GM12878 (cell line): ENCODE results near the gene ABHD12B. TPM values are rescaled to one million over a fixed set of nuclear protein-coding genes. Genes with fewer than 3 reads are reported as not detected.

Source experiments
- ATAC-seq: fragments of 200-7000 bp; cut with Tn5 transposase; 3 replicates; pipeline ENCODE4 v1.9.1; 2020; ENCODE audit warnings: mild to moderate bottlenecking, moderate library complexity
- BruUV-seq: library from RNA; stranded (reverse); fragments of 400-500 nt; replicated peaks from 2 replicates; lab custom pipeline; 2021; lab: Mats Ljungman, UMichigan
- CTCF ChIA-PET: fragments of 300-600 bp; sonication (Branson Sonifier 250); formaldehyde crosslinking; extraction: SDS; loops from one replicate; lab custom pipeline; 2021; ENCODE audit warnings: inconsistent platforms; lab: Yijun Ruan, JAX
- POLR2A ChIA-PET: fragments of 350-600 bp; formaldehyde crosslinking; extraction: SDS; loops from one replicate; lab custom pipeline; 2021; ENCODE audit warnings: inconsistent platforms; lab: Charles Lee
- RAD21 ChIA-PET: fragments of 300-600 bp; sonication (Branson Sonifier 250); formaldehyde crosslinking; loops from one replicate; lab custom pipeline; 2023; ENCODE audit warnings: antibody characterized with exemption; ENCODE audit not compliant: unreplicated experiment; lab: Charles Lee
- SMC1A ChIA-PET: fragments of 300-600 bp; sonication (Branson Sonifier 250); formaldehyde crosslinking; loops from one replicate; lab custom pipeline; 2023; ENCODE audit not compliant: unreplicated experiment, uncharacterized antibody; lab: Charles Lee
- DNase-seq: peaks from one replicate; pipeline ENCODE4 v3.0.0-alpha.2; 2011; ENCODE audit warnings: low read depth, low spot score
- FAIRE-seq: peaks from 3 replicates; lab custom pipeline; 2011; peaks lifted over from hg19 to GRCh38; lab: Jason Lieb, UNC
- H2AFZ ChIP-seq: 2 replicates; pipeline ENCODE4 v1.6.0; 2011; ENCODE audit warnings: low read depth, low read length, control low read depth; ENCODE audit not compliant: control insufficient read depth
- H3K27ac ChIP-seq: 2 replicates; pipeline ENCODE4 v1.5.1; 2011; ENCODE audit warnings: control low read depth; ENCODE audit not compliant: control insufficient read depth, insufficient read depth
- H3K27me3 ChIP-seq, 2 experiments: replicated peaks in 1 of 2; 2 replicates each; pipeline versions ENCODE4 v1.6.0 to v1.6.1; 2011; ENCODE audit warnings: low read length in 1 of 2; ENCODE audit not compliant: control insufficient read depth in 2 of 2, insufficient read depth in 2 of 2
- H3K36me3 ChIP-seq, 2 experiments: 2 replicates each; pipeline ENCODE4 v1.5.1; 2011; ENCODE audit warnings: low read length in 1 of 2; ENCODE audit not compliant: control insufficient read depth in 2 of 2, insufficient read depth in 2 of 2
- H3K4me1 ChIP-seq: 2 replicates; pipeline ENCODE4 v1.6.1; 2011; ENCODE audit warnings: mild to moderate bottlenecking, low read length, moderate library complexity, mixed read lengths; ENCODE audit not compliant: control insufficient read depth, insufficient read depth
- H3K4me2 ChIP-seq: 2 replicates; pipeline ENCODE4 v1.6.0; 2011; ENCODE audit warnings: control low read depth; ENCODE audit not compliant: control insufficient read depth, insufficient read depth
- H3K4me3 ChIP-seq: fragments of 200-600 bp; sonication (generic); 2 replicates; pipeline ENCODE4 v1.5.1; 2016
- H3K79me2 ChIP-seq: 2 replicates; pipeline ENCODE4 v1.6.0; 2011; ENCODE audit warnings: low read length; ENCODE audit not compliant: control insufficient read depth, insufficient read depth
- H3K9ac ChIP-seq: 2 replicates; pipeline ENCODE4 v1.8.0; 2011; ENCODE audit warnings: low read length, control low read depth, mixed read lengths; ENCODE audit not compliant: control insufficient read depth, insufficient read depth
- H3K9me3 ChIP-seq: replicated peaks from 3 replicates; pipeline ENCODE4 v1.5.1; 2011; ENCODE audit warnings: mild to moderate bottlenecking, low read length; ENCODE audit not compliant: control insufficient read depth, insufficient read depth
- H4K20me1 ChIP-seq: 2 replicates; pipeline ENCODE4 v1.6.0; 2011; ENCODE audit not compliant: control insufficient read depth, insufficient read depth
- CBX5 ChIP-seq: sonication (generic); IDR thresholded peaks from 2 replicates; pipeline ENCODE4 v1.6.1; 2016; ENCODE audit warnings: low read depth, moderate library complexity, mild to moderate bottlenecking, inconsistent platforms
- ELK1 ChIP-seq: IDR thresholded peaks from 2 replicates; pipeline ENCODE4 v1.6.1; 2012; ENCODE audit warnings: low read depth, low read length, improper control_type of control experiment
- NFXL1 ChIP-seq: fragments of 450-650 bp; IDR thresholded peaks from 2 replicates; pipeline ENCODE4 v1.6.1; 2017; ENCODE audit warnings: antibody characterized with exemption, mild to moderate bottlenecking, borderline replicate concordance
- POU2F2 ChIP-seq: IDR thresholded peaks from 3 replicates; pipeline ENCODE4 v1.6.1; 2011; ENCODE audit warnings: low read depth, mild to moderate bottlenecking, low read length, borderline replicate concordance
- RELB ChIP-seq: fragments of 450-650 bp; IDR thresholded peaks from 2 replicates; pipeline ENCODE4 v1.6.1; 2017; ENCODE audit warnings: low read depth, mild to moderate bottlenecking, moderate library complexity
- ZBTB11 ChIP-seq: fragments of 450-650 bp; formaldehyde crosslinking; IDR thresholded peaks from 2 replicates; pipeline ENCODE4 v1.5.0; 2022; ENCODE audit warnings: mild to moderate bottlenecking, missing genetic modification characterization
- in situ Hi-C: fragments of 300-500 bp; cut with MboI; formaldehyde crosslinking; loops from 9 replicates; pipeline ENCODE4 v1.14.3; 2018; ENCODE audit warnings: mixed read lengths
- intact Hi-C: fragments of 100-400 bp; cut with micrococcal nuclease; formaldehyde crosslinking; loops from one replicate; pipeline ENCODE4 v1.14.2; 2022; ENCODE audit not compliant: unreplicated experiment
- polyA plus RNA-seq, 11 experiments: library from polyadenylated mRNA; depleted of rRNA in 4 of 11; unstranded in 6 of 11; stranded (reverse) in 5 of 11; fragments of >200 nt; fragmentation: Nextera tagmentation in 4 of 11; fragmentation: Illumina TruSeq in 1 of 11; extraction: Ambion mirVana in 4 of 11; extraction: Trizol in 1 of 11; gene quantifications; 1 replicate in 1 of 11; 2 replicates in 10 of 11; pipeline versions ENCODE4 v1.2.1 to v1.2.3, GENCODE V29; 2011 to 2016; ENCODE audit warnings: inconsistent platforms in 2 of 11, missing spikeins in 2 of 11, low read depth in 1 of 11
- total RNA-seq, 4 experiments: library from RNA; depleted of rRNA in 3 of 4; stranded (reverse); fragments of >200 nt in 3 of 4; fragmentation: Illumina TruSeq in 1 of 4; extraction: Trizol in 1 of 4; gene quantifications; 2 replicates each; pipeline versions ENCODE4 v1.2.1 to v1.2.3, GENCODE V29; 2013 to 2021
- TF ChIP-seq, protein P1 (sequence below), 3 experiments: IDR thresholded peaks in 2 of 3; conservative IDR thresholded peaks in 1 of 3; 2 replicates each; pipeline ENCODE4 v1.5.1; 2011; ENCODE audit warnings: low read depth in 3 of 3, low read length in 3 of 3, mild to moderate bottlenecking in 3 of 3, control low read depth in 2 of 3, moderate library complexity in 2 of 3, inconsistent platforms in 1 of 3, mixed read lengths in 1 of 3; ENCODE audit not compliant: control insufficient read depth in 2 of 3, insufficient read depth in 1 of 3; ENCODE audit errors: extremely low read depth in 1 of 3
- TF ChIP-seq, protein P2 (sequence below): IDR thresholded peaks from 2 replicates; pipeline ENCODE4 v1.6.1; 2011; ENCODE audit warnings: low read depth, low read length, improper control_type of control experiment, borderline replicate concordance

Gene ABHD12B
- total and polyA plus RNA-seq, 10 of the 15 experiments (the other 5 are each of a cell fraction or from before 2014, with no cell fraction given) = not detected

DNA sequence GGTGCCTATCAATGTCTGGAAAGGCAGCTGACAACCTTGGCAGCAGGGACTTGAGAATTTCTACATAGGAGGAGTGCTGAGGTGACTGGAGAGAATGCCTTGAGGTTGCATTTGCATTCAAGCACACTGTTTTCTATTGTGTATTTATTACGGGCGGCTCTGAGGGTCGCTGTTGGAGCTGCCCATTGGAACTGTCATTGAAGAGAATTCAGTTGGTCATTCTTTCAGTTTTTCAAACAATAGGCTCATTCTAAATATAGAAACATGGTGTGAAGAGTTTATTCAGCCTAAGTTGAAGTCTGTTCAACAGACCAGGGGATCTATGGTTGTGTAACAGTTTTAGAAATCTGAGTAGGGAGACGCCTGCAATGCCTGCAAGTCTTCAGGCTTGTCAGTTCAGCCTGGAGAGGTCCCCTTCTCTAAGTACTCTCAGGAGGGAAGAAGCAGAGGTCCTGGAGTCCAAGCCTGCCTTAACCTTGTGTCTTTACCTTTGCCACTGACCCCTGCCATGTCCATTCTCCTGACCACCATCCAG, 9.8 kb upstream of the ABHD12B start (continued):
- TF ChIP-seq, protein P1, sequence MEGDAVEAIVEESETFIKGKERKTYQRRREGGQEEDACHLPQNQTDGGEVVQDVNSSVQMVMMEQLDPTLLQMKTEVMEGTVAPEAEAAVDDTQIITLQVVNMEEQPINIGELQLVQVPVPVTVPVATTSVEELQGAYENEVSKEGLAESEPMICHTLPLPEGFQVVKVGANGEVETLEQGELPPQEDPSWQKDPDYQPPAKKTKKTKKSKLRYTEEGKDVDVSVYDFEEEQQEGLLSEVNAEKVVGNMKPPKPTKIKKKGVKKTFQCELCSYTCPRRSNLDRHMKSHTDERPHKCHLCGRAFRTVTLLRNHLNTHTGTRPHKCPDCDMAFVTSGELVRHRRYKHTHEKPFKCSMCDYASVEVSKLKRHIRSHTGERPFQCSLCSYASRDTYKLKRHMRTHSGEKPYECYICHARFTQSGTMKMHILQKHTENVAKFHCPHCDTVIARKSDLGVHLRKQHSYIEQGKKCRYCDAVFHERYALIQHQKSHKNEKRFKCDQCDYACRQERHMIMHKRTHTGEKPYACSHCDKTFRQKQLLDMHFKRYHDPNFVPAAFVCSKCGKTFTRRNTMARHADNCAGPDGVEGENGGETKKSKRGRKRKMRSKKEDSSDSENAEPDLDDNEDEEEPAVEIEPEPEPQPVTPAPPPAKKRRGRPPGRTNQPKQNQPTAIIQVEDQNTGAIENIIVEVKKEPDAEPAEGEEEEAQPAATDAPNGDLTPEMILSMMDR (IDR thresholded peaks at IDR 0.05 in 2 of 3, conservative IDR thresholded peaks at IDR 0.05 in 1 of 3; ENCODE audit: control insufficient read depth in 2 of 3, extremely low read depth in 1 of 3, insufficient read depth in 1 of 3, low read depth in 3 of 3, low read length in 3 of 3) = no peak
- TF ChIP-seq NFXL1 = no peak
- TF ChIP-seq POU2F2 = no peak

GRCh38 chr14:50864237-50864636, 7.6 kb upstream of the ABHD12B start:
- RAD21 ChIA-PET = interaction anchor here (2.1 kb wide), 1 partner anchor 263 kb away, joined by 8 read pairs; no protein-coding TSS in a partner anchor

More at GRCh38 chr14:50864237-50864636, 7.6 kb upstream of the ABHD12B start:
- no peaks in the 10 kb centered on the region; a peak in 1 of 4 replicates for H3K27me3 ChIP-seq
- H3K4me3 ChIP-seq = no peak overlapping the region
- ATAC-seq = no peak
- H4K20me1 ChIP-seq = no peaks in the 10 kb centered on the region
- H3K36me3 ChIP-seq = no peaks in the 10 kb centered on the region
- intact Hi-C loops (loop anchor here (5.0 kb wide), 2 partner anchors 247 to 322 kb away; no protein-coding TSS in a partner anchor), in situ Hi-C loops (loop anchor here (25.0 kb wide), 1 partner anchor 252 kb away; no protein-coding TSS in a partner anchor)
- no peak for FAIRE-seq
- no peak overlapping the region for H3K27ac ChIP-seq
- ChIA-PET SMC1A (interaction anchor here (1.2 to 11.9 kb wide), 4 partner anchors 12 to 88 kb away, joined by 3 to 233 read pairs (median 204); no protein-coding TSS in a partner anchor), CTCF (interaction anchor here (1.1 to 13.4 kb wide), 4 partner anchors 75 to 124 kb away, joined by 3 to 317 read pairs (median 120); no protein-coding TSS in a partner anchor), POLR2A (no interaction called here)
- H3K79me2 ChIP-seq = no peaks in the 10 kb centered on the region
- no peaks in the 10 kb centered on the region for H3K9me3 ChIP-seq
- peaks cover 8% of the 10 kb centered on the region for H3K4me1 ChIP-seq
- H3K4me2 ChIP-seq = no peak overlapping the region
- no peak overlapping the region for H2AFZ ChIP-seq
- TF ChIP-seq ZBTB11 (CRISPR knock-in tag) (no peak), RELB (no peak), ELK1 (no peak), CBX5 (no peak)
- TF ChIP-seq, protein P2, sequence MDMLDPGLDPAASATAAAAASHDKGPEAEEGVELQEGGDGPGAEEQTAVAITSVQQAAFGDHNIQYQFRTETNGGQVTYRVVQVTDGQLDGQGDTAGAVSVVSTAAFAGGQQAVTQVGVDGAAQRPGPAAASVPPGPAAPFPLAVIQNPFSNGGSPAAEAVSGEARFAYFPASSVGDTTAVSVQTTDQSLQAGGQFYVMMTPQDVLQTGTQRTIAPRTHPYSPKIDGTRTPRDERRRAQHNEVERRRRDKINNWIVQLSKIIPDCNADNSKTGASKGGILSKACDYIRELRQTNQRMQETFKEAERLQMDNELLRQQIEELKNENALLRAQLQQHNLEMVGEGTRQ = no peak
- BruUV-seq = no TSS peak
- H3K9ac ChIP-seq = no peak overlapping the region
- DNase-seq = no peak
